ENCODE measurements around the gene CAMTA1. TPM values are rescaled to one million over a fixed set of nuclear protein-coding genes. Genes with fewer than 3 reads are reported as not detected.

The CAMTA1 gene
- total RNA-seq, 1 experiment from 2014 or later, result 50.3 TPM

DNA sequence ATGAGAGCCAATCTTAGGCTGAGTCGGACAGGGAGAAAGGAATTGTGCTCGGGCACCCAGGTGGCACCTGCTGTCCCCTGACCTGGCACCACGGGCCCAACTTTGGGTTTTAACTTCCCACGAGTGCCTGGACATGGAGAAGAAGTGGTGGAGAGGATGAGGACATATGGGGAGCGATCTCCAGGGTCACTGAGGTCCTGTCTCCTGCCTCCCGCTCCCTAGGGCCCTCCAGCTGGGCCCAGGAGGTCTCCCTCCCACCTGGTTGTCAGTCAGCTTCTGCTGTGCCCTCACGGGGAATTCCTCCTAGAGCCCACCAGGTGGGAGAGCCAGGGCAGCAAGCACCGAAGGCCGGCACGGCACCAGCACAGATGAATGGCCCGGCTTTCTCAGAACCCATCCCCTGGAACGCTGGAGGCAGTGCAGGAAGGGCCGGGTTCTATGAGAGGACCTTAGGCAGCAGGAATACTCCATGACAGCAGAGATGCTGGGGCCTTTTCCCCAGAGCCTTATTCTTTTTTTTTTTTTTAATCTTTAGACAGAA, 435.5 kb downstream of the CAMTA1 start:
- no peaks in the 10 kb centered on the region for H3K4me1 Mint-ChIP-seq (ENCODE audit: low read depth, unreplicated experiment)
- peaks cover 13% of the 10 kb centered on the region for H3K27me3 Mint-ChIP-seq (ENCODE audit: unreplicated experiment)

DNA sequence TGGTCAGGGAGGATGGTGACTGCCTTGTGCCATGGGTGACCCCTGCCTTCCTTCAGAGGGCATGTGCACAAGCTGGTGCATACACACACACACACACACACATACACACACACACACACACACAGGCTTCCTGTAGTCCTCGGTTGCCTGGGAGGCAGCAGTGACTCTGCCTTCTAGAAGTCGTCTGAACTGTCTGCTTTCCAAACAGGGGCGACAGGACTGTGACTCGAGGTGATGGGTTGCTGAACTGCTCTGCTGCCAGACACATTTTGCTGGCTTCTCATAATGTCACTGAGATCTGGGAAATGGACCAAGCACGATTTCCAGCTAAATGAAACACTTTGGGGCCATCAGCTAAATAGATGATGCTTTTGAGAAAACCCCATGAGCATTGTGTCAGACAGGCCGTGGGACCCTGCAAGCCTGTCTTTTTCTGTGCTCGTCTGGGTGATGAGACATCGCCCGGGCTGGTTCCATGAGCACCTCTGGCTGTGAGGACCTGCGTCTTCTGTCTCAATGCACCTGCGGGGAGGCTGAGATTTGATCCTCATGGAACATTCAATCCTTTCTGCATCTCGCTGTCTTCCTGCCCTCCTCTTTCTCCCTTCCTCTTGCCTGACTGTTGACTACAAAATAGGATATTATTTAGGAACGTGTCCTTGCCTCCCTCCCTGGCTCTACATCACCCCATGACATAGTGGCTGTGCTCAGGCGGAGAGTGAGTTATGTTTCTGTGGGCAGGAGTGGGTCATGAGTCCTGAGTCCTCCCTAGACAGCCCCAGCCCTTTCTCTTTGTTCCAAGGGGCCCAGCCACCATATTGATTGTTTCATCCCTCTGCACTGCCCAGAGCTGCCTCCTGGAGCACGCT, 436.8 kb downstream of the CAMTA1 start:
- no peak overlapping the region for H3K4me3 Mint-ChIP-seq (ENCODE audit: low read depth, unreplicated experiment)
- H3K9me3 Mint-ChIP-seq (ENCODE audit: low read depth, unreplicated experiment), result no peaks in the 10 kb centered on the region
- no peak overlapping the region for H3K27ac Mint-ChIP-seq (ENCODE audit: unreplicated experiment)
- H3K36me3 Mint-ChIP-seq (ENCODE audit: insufficient read depth, unreplicated experiment), result no peaks in the 10 kb centered on the region
- no peaks in the 10 kb centered on the region for H3K4me1 Mint-ChIP-seq (ENCODE audit: low read depth, unreplicated experiment)
- peaks cover under 1% of the 10 kb centered on the region for H3K27me3 Mint-ChIP-seq (ENCODE audit: unreplicated experiment)
- BruUV-seq (replicated peaks), result no TSS peak
- CTCF ChIA-PET, result no interaction called here
- TF ChIP-seq, protein P1, sequence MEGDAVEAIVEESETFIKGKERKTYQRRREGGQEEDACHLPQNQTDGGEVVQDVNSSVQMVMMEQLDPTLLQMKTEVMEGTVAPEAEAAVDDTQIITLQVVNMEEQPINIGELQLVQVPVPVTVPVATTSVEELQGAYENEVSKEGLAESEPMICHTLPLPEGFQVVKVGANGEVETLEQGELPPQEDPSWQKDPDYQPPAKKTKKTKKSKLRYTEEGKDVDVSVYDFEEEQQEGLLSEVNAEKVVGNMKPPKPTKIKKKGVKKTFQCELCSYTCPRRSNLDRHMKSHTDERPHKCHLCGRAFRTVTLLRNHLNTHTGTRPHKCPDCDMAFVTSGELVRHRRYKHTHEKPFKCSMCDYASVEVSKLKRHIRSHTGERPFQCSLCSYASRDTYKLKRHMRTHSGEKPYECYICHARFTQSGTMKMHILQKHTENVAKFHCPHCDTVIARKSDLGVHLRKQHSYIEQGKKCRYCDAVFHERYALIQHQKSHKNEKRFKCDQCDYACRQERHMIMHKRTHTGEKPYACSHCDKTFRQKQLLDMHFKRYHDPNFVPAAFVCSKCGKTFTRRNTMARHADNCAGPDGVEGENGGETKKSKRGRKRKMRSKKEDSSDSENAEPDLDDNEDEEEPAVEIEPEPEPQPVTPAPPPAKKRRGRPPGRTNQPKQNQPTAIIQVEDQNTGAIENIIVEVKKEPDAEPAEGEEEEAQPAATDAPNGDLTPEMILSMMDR (IDR thresholded peaks at IDR 0.05; ENCODE audit: unreplicated experiment), result no peak
- intact Hi-C loops (cut with micrococcal nuclease; ENCODE audit: unreplicated experiment), result loop anchor here (5.0 kb wide), 1 partner anchor 425 kb away; no protein-coding TSS in a partner anchor
- no peak for DNase-seq

More for the DNA sequence above, 435.5 kb downstream of the CAMTA1 start:
- no peak overlapping the region for H3K27ac Mint-ChIP-seq (ENCODE audit: unreplicated experiment)
- CTCF ChIA-PET, result interaction anchor here (0.9 kb wide), 1 partner anchor 96 kb away, joined by 7 read pairs; no protein-coding TSS in a partner anchor
- H3K36me3 Mint-ChIP-seq (ENCODE audit: insufficient read depth, unreplicated experiment), result no peaks in the 10 kb centered on the region
- H3K4me3 Mint-ChIP-seq (ENCODE audit: low read depth, unreplicated experiment), result no peak overlapping the region
- TF ChIP-seq, protein P1 (IDR thresholded peaks at IDR 0.05; ENCODE audit: unreplicated experiment), result no peak
- DNase-seq, result no peak
- BruUV-seq (replicated peaks), result no TSS peak
- H3K9me3 Mint-ChIP-seq (ENCODE audit: low read depth, unreplicated experiment), result no peaks in the 10 kb centered on the region
- intact Hi-C loops (cut with micrococcal nuclease; ENCODE audit: unreplicated experiment), result loop anchor here (5.0 kb wide), 1 partner anchor 427 kb away; no protein-coding TSS in a partner anchor

DNA sequence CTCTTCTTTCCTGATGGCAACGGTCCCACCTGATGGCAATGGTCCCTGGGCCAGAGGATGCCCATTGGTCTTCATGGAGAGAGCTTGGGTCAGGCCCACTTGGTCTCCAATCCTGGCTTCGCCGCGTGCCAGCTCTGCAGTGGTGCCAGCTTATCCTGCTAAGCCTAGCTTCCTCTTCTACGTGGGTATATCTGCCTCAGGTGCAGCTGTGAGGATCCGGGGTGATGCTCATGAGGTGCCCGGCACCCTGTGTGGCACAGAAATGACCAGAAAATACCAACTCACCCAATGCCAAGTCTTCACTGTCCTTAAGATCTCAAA, 437.4 kb downstream of the CAMTA1 start:
- Mint-ChIP-seq H3K4me3 (ENCODE audit: low read depth, unreplicated experiment) (no peak overlapping the region), H3K36me3 (ENCODE audit: insufficient read depth, unreplicated experiment) (no peaks in the 10 kb centered on the region), H3K27ac (ENCODE audit: unreplicated experiment) (no peak overlapping the region), H3K9me3 (ENCODE audit: low read depth, unreplicated experiment) (no peaks in the 10 kb centered on the region), H3K4me1 (ENCODE audit: low read depth, unreplicated experiment) (no peaks in the 10 kb centered on the region), H3K27me3 (ENCODE audit: unreplicated experiment) (no peaks in the 10 kb centered on the region)
- no TSS peak for BruUV-seq (replicated peaks)
- no peak for DNase-seq
- TF ChIP-seq, protein P1 (IDR thresholded peaks at IDR 0.05; ENCODE audit: unreplicated experiment), result no peak
- CTCF ChIA-PET, result no interaction called here
- intact Hi-C loops (cut with micrococcal nuclease; ENCODE audit: unreplicated experiment), result loop anchor here (5.0 kb wide), 1 partner anchor 425 kb away; no protein-coding TSS in a partner anchor

DNA sequence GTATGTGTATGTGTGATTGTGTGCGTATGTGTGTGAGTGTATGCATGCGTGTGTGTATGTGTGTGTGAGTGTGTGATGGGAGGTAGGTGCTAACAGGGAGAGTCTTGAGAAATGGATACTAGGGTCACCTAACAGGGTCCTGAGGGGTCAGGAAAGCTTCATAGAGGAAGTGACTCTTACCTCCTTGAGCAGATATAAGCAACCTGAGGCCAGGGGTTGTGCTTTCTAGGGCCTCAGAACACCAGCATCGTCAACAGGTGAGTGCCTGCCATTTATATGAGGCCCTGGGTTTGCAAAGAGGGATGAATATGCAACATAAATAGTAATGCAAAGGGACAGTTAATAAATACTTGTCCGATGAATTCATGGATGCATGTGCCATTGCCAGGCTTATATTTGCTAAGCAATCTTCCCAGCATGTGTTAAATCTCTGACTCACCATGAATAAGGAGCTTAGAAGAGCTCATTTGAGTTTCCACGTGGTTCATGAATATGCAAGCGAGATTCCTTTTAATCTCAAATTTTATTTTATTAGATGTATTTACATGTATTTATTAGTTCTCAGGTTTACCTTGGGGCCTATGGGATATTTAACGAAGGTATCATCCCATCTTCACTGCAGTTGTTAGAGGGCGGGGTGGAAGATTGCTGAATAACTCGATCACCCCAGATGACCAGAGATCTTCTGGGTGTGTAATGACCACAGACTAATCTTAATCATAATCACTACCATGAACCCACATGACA, 438.3 kb downstream of the CAMTA1 start:
- DNase-seq, result no peak
- Mint-ChIP-seq H3K27ac (ENCODE audit: unreplicated experiment) (peak overlapping the region; percentile 16), H3K9me3 (ENCODE audit: low read depth, unreplicated experiment) (no peaks in the 10 kb centered on the region), H3K36me3 (ENCODE audit: insufficient read depth, unreplicated experiment) (no peaks in the 10 kb centered on the region), H3K4me3 (ENCODE audit: low read depth, unreplicated experiment) (no peak overlapping the region), H3K27me3 (ENCODE audit: unreplicated experiment) (peaks cover 2% of the 10 kb centered on the region), H3K4me1 (ENCODE audit: low read depth, unreplicated experiment) (no peaks in the 10 kb centered on the region)
- TF ChIP-seq, protein P1 (IDR thresholded peaks at IDR 0.05; ENCODE audit: unreplicated experiment), result no peak
- intact Hi-C loops (cut with micrococcal nuclease; ENCODE audit: unreplicated experiment), result loop anchor here (5.0 kb wide), 1 partner anchor 424 kb away; no protein-coding TSS in a partner anchor
- CTCF ChIA-PET, result no interaction called here
- BruUV-seq (replicated peaks), result no TSS peak
